ENCODE measurements around the gene YEATS2. TPM values are rescaled to one million over a fixed set of nuclear protein-coding genes. Genes with fewer than 3 reads are reported as not detected.

The YEATS2 gene
- total and polyA plus RNA-seq, 12 donors: 4.9 to 27.1 (median 14.0) TPM

GRCh38 chr3:183743231-183743630 lies 45.6 kb downstream of the YEATS2 start:
- H3K4me1 ChIP-seq (replicated peaks in 1 of 2): no peaks in the 10 kb centered on the region

GRCh38 chr3:183745300-183746098 lies 47.9 kb downstream of the YEATS2 start:
- TF ChIP-seq POLR2A (IDR thresholded peaks at IDR 0.05) (no peak), CTCF (IDR thresholded peaks at IDR 0.05) (no peak)
- DNase-seq: no peak
- no peaks in the 10 kb centered on the region for H3K4me1 ChIP-seq (replicated peaks in 1 of 2)
- H3K36me3 ChIP-seq (replicated peaks in 1 of 2): peaks cover 0 to 5% of the 10 kb centered on the region in 2 donors
- 85 to 87% (median 86%) methylated on average over 16 of the region's 16 CpGs for WGBS, 4 donors
- no peak overlapping the region for H3K4me3 ChIP-seq
- no peak overlapping the region for H3K27ac ChIP-seq
- H3K27me3 ChIP-seq: no peaks in the 10 kb centered on the region
- intact Hi-C loops (cut with DNase I): no loop called here
- no peaks in the 10 kb centered on the region for H3K9me3 ChIP-seq (replicated peaks in 1 of 3)

More at GRCh38 chr3:183743231-183743630, 45.6 kb downstream of the YEATS2 start:
- Histone ChIP-seq H3K9me3 (replicated peaks in 1 of 3) (no peaks in the 10 kb centered on the region), H3K4me3 (no peak overlapping the region), H3K27me3 (no peaks in the 10 kb centered on the region), H3K36me3 (replicated peaks in 1 of 2) (no peaks in the 10 kb centered on the region), H3K27ac (no peak overlapping the region)
- no peak for TF ChIP-seq POLR2A (IDR thresholded peaks at IDR 0.05)
- TF ChIP-seq CTCF (IDR thresholded peaks at IDR 0.05): no peak
- DNase-seq: no peak
- WGBS, 4 donors: 88 to 93% (median 92%) methylated on average over 7 of the region's 7 CpGs
- intact Hi-C loops (cut with DNase I): no loop called here

- Histone ChIP-seq H3K9me3 (replicated peaks in 1 of 3) (no peaks in the 10 kb centered on the region), H3K27me3 (no peaks in the 10 kb centered on the region), H3K36me3 (replicated peaks in 1 of 2) (peaks cover 0 to 48% of the 10 kb centered on the region in 2 donors), H3K27ac (no peak overlapping the region), H3K4me1 (replicated peaks in 1 of 2) (no peaks in the 10 kb centered on the region), H3K4me3 (no peak overlapping the region)
- TF ChIP-seq POLR2A (IDR thresholded peaks at IDR 0.05) (no peak), CTCF (IDR thresholded peaks at IDR 0.05) (no peak)
- intact Hi-C loops (cut with DNase I): no loop called here
- no peak for DNase-seq
- 91 to 94% (median 93%) methylated on average over 5 of the region's 5 CpGs for WGBS, 4 donors
These were observed 56.5 kb downstream of the YEATS2 start for GRCh38 chr3:183754052-183754451.

GRCh38 chr3:183762304-183762703 lies 64.7 kb downstream of the YEATS2 start:
- Histone ChIP-seq H3K4me3 (no peak overlapping the region), H3K27me3 (no peaks in the 10 kb centered on the region), H3K4me1 (replicated peaks in 1 of 2) (peaks cover 0 to 17% of the 10 kb centered on the region in 2 donors), H3K36me3 (replicated peaks in 1 of 2) (peaks cover 0 to 40% of the 10 kb centered on the region in 2 donors), H3K27ac (no peak overlapping the region), H3K9me3 (replicated peaks in 1 of 3) (no peaks in the 10 kb centered on the region)
- no peak for TF ChIP-seq POLR2A (IDR thresholded peaks at IDR 0.05)
- TF ChIP-seq CTCF (IDR thresholded peaks at IDR 0.05): no peak
- no peak for DNase-seq
- 91 to 96% (median 94%) methylated on average over 6 of the region's 6 CpGs for WGBS, 4 donors
- intact Hi-C loops (cut with DNase I): no loop called here
